UCSD-AML1 (cell line): Measurements from ENCODE around the gene RARS2.
A peak's percentile ranks its signal among the peaks of the same experiment; 100 is the strongest.
"Not testable (repeated sequence)": the region's sequence is repeated elsewhere in the genome, so short reads cannot be mapped to it uniquely, and the experiment has no call there.

Source experiments
- DNase-seq: peaks from one replicate; lab custom pipeline; 2025; ENCODE audit not compliant: unreplicated experiment; lab: John Stamatoyannopoulos, UW

RARS2 gene

DNA sequence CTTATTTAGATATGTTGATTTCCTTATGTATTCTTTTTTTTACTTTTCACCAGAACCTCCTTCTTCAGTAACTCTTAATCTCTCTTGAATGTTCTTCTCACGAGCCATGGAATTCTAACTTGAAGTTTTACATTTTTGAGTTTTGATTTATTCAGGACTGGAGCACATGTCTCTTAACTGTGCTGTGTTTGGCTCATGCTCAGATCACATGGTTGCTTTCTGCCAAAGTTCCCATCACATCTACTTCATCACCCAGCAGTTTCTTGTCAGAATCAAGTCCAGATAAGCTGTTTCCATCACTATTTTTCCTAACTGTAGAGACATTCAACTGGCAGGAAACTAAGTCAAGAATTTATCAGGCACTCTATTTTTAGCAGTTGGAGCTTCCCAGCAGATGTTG lies 85.3 kb downstream of the RARS2 start:
- DNase-seq, result no peak

DNA sequence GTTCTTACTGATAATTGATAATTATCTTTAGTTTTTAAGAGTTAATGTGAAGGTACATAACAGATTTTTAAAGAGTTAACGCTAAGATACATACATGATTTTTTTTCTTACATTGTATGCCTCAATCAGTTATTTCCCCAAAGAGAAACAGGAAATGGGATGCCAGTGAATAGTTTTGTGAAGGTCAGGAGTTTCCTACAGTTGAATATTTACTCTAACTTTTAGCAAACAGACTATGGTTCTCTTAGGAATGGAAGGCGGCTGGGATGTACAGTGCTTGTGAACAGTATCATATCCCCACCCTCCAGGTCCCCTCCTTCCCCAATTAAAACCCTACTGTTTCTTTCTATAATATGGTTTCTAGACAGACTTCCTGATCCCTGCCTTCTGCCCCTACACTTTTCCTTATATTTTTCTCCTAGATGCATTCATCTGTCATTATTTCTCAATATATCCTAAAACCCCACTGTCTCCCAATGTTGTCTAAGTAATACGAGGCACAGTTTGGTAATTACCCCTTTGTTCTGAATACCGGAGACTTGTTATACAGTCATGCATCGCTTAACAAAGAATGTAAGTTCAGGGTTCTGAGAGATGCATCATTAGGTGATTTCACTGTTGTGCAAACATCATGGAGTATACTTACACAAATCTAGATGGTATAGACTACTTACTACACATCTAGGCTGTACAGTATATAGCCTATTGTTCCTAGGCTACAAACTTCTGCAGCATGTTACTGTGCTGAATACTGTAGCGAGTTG lies 87.8 kb downstream of the RARS2 start:
- DNase-seq, result no peak

DNA sequence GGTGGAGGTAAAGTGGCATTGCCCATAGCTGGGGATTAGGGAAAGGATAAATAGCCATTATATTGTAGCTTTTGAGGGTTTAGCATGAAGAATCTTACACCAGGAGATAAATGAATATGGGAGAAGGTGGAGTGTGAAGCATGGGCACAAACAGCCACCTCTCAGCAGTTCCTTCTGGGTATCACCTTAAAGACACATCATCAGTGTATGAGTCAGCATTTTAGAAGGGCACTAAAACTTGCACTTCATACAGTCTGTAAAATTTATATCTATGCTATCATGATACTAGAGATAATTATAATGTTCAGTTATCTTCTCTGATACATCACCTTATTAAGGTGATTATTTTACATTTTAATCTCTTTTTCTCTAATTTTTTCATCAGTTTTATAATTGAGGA lies 91.7 kb downstream of the RARS2 start:
- no peak for DNase-seq

DNA sequence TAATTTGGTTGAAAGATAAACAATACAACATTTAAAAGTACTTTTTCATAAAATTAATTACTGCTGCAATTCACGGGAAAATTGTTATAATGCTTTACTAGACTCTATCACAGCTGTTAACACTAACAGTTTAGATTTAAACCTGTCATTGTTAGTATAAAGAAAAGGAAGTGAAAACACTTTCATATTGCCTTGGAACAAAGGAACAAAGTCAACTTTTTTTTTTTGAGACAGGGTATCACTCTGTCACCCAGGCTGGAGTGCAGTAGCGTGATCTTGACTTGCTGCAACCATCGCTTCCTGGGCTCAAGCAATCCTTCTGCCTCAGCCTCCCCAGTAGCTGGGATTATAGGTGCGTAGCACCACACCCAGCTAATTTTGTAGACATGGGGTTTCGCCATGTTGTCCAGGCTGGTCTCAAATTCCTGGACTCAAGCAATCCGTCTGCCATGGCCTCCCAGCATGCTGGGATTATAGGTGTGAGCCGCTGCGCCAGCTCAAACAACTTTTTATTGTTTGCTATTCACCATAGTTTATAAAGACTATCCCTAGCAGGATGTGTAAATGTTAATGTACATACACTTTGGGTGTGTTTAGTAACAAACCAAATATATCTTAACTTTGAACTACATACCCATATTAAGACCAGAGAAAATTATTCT lies 94.9 kb downstream of the RARS2 start:
- DNase-seq, result no peak

DNA sequence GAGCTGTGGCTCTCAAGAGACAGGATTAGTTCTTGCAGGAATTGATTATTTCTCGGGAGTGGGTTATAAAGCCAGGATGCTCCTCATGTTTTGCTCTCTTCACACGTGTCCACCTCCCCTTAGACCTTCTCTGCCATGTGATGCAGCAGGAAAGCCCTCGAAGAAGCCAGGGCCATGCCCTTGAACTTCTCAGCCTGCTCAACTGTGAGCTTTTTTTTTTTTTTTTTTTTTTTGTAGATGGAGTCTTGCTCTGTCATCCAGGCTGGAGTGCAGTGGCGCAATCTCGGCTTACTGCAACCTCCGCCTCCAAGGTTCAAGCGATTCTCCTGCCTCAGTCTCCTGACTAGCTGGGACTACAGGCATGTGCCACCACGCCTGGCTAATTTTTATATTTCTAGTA lies 100.5 kb downstream of the RARS2 start:
- not testable (repeated sequence) for DNase-seq

DNA sequence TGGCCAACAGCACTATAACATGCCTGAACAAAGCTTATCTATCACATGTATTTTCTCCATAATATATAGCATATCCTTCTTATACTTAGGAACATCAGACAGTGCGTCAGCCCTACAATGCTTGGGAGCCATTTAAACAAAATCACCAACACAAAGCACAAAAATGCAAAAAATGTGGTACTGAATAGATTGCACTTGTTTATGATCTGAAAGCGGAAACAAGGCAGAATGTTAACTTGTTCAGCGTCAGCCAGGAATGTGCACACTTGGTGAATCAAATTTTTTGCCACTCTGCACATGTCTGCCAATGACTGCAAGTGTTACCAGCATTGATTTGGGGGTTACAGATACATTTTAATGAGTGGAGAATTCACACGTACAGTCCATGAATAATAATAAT lies 102.2 kb downstream of the RARS2 start:
- no peak for DNase-seq

DNA sequence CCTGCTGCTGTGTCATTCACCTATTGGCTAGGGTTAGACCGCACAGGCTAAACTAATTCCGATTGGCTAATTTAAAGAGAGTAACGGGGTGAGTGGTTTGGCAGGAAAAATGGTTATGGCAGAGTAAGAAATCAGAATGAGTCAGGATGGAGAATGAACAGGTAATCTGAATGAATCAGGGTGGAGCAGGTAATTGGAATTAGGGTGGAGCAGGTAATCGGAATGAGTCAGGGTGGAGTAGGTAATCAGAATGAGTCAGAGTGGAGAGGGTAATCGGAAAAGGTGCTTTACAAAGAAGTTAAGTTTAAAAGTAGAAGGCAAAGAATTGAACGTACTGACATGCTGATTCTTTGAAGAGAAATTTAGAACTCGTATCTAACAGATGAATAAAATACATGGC lies 105.3 kb downstream of the RARS2 start:
- no peak for DNase-seq

DNA sequence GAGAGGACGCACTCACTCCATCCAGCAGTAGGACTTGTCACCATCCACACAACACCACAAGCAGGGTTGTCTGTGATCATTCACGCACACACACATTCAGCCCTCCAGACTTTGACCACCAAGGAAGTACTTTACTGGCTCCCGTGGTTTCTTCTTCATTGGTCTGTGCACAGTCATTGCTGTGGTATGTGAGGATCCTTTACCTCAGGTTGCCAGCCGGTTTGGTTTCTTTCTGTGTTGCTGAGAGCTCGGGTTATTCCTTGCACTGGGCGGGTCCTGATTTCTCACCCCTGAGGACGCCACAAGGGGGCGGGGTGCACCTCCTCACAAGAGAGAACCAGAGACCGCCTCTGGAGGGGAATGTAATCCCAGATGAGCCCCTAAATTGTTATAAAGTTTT lies 105.9 kb downstream of the RARS2 start:
- DNase-seq, result peak; percentile 21

DNA sequence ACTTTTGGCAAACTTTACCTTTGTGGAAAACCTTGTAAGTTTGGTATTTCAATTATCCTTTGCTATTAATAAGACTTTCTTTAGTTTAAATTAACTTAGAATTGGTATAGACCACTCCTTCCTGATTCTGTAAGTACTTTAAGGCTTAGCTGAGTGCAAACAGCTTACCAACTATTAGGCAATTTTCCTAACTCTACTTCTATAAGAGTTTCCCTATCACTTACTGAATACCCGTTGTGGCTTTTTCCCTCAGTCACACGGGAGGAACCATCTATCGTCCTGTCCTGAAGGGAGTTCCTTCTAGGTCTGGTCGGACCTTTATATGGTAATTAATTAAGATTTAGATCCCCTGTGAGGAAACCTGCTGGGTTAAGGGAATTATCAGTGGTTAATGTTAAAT lies 107.4 kb downstream of the RARS2 start:
- DNase-seq, result no peak

DNA sequence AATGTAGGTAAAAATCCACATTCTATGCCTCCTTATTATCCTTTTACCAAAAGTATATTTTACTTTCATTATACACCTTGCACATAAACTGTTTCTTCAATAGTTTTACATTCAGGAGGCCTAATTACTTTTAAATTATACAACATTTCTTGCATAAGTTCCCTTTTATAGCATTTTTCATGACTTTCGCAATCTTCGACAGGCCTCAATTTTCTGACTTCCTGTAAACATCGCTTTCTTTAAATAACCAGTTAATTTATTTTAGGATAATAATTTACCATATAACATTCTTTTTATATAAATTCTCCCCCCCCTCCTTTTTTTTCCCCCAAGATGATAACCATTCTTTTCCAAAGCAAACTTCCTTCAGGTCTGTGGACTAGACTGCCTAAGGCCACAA lies 107.9 kb downstream of the RARS2 start:
- no peak for DNase-seq

DNA sequence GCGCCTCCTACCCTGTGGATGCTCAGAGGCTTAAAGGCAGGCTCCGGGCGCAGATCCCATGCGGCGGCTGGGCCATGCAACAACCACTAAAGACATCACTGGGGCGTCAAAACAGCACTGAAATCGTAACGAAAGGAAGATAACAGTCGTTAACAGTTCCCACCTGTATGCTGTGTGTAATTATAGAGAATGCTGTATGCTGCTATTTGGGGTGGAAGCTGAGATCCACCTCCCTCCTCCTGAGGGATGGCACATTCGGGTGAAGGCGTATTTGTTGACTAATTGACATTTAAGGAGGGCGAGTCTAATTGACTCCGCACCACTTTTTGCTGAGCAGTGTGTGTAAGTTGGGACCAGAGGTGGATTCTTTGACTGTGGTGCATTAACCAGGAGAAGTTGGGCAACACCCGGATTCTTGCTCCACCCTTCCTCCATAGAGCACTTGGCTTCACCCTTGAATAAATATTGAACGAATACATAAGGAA lies 116.3 kb downstream of the RARS2 start:
- DNase-seq, result no peak

DNA sequence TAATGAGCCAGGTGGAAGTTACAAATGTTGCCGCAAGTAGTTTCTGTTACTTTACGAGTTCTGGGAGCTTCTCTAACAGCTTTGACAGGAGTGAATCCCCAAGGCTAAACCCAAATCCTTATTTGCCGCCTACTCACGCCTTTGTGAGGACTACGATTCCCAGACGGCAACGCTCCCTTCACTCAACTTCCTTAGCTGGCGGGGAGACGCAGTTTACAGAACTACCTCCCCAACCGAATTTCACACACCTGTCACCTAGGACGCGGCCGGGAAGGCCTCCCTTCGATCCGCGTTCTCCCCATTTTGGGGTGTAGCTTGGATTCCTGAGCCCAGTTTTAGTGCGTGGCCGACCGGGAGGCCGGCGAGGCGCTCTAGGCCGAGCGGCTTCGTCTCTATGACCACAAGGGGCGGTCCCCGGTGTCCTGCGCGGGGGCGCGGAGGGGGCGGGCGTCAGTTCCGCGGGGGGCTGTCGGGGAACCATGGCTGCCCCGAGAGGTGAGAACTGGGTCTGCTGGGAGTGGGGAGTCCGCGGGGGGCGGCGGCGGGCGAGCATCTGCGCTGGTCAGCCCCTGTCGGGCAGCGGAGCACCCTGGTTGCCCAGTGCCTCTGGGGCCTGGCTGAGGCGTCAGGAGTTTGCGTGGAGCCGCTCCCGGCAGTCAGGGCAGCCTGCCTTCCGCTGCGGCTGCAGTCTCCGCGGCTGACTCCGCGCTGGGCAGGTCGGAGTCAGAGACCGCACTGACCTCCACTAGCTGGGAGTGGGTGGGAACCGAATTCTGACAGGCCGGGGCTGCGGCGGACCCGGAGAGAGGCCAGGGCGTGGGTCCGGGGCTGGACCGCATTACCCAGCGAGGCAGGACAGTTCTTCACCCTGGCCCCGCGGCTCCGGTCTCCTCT lies 117.0 kb downstream of the RARS2 start, which contains the start of gene SLC35A1:
TSS of gene SLC35A1 (plus strand) at position 450 of the 894 bp plus-strand sequence. CDS start at position 480, 30 bp downstream.
- DNase-seq, result peak; percentile 87

DNA sequence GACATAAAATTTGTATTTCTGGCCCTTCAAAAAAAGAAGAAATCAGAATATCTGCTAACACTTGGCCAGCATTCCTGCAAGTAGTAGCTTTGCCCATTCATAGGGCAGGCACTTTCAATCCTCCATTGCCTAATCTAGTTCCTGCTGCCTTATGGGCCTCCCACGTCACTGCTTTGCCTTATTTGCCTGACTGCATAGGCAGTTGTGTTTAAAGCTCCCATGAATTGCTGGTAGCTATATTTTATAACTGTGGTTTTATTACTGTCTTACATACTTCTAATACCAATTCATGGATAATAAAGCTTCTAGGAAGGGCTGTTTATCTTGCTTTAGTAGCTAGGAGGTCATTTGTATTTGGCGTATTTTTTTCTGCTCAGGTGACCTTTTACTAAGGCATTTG lies 124.7 kb downstream of the RARS2 start:
- DNase-seq, result no peak
